ENCODE data around the gene RAB20. TPM values are rescaled to one million over a fixed set of nuclear protein-coding genes. Genes with fewer than 3 reads are reported as not detected.

Gene RAB20
- total and polyA plus RNA-seq, 2 of the 8 experiments (the other 6 are each of a cell fraction or from before 2014, with no cell fraction given), result 14.8 to 27.9 TPM

DNA sequence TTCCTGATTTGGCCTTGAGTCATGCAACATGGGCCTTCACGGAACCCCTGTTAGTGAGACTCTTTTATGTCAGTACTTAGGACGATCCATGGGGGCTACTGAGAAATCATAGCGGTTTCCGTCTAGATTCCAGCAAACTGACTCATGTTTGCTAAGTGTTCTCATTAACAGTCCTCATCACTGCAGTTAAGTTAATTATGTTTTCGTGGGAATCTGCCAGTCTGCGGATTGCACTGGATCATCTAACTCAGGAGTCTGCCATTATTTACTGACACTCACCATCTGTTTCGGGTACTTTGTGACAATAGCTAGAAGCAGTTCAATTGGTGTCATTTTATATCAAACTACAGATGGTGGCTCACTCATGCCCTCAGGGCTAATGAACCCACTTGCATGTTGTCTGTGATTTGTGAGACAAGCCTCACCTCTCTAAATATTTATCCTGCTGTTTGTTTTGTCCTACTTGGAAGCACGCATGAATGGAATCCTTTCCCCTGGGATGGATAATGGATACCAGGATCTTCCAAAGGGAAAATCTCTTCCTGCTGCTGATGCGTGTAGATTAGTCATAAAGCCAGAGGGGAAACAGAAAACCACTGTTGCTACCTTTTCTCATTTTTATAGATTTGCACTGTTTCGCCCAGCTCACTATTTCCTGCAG is 61.8 kb downstream of the RAB20 start:
- Histone ChIP-seq H3K18ac (ENCODE audit: extremely low read depth, low read length) (no peak overlapping the region), H2BK12ac (ENCODE audit: low read depth, low read length) (no peak overlapping the region), H3K27ac (ENCODE audit: low read depth, low read length) (no peak overlapping the region), H3K27me3 (replicated peaks in 1 of 4; ENCODE audit: control insufficient read depth in 3 of 4, extremely low read depth in 1 of 4, insufficient read depth in 3 of 4, low read length in 3 of 4) (no peaks in the 10 kb centered on the region; a peak in 1 of 7 replicates), H2BK20ac (ENCODE audit: low read length) (no peak overlapping the region), H3K9me3 (ENCODE audit: insufficient read depth in 2 of 2, low read depth in 1 of 2, low read length in 1 of 2) (peaks cover 3 to 10% of the 10 kb centered on the region in 2 experiments; a peak in 2 of 4 replicates), H3K36me3 (ENCODE audit: control insufficient read depth in 2 of 4, insufficient read depth in 4 of 4, low read length in 3 of 4) (peaks cover 5 to 70% (median 43%) of the 10 kb centered on the region in 4 experiments; a peak in 7 of 8 replicates), H2BK15ac (ENCODE audit: low read length) (no peak overlapping the region), H3K4ac (replicated peaks; ENCODE audit: insufficient read length, low read depth, low read length) (no peak overlapping the region), H4K8ac (ENCODE audit: extremely low read depth, insufficient read depth, low read length) (no peak overlapping the region), H3K14ac (ENCODE audit: insufficient read length) (no peak overlapping the region), H3K4me2 (ENCODE audit: insufficient read depth in 1 of 2, low read depth in 2 of 2, low read length in 2 of 2) (no peak overlapping the region), H3K9ac (replicated peaks in 1 of 4; ENCODE audit: extremely low read depth in 1 of 4, low read depth in 3 of 4, low read length in 3 of 4) (no peak overlapping the region), H2BK5ac (ENCODE audit: low read depth, low read length) (no peak overlapping the region), H4K5ac (ENCODE audit: insufficient read length, low read depth, low read length) (no peak overlapping the region), H3K4me3 (ENCODE audit: extremely low read depth in 1 of 4, insufficient read depth in 2 of 4, low read depth in 3 of 4, low read length in 4 of 4) (no peak overlapping the region), H3K4me1 (replicated peaks in 1 of 4; ENCODE audit: control insufficient read depth in 3 of 4, insufficient read depth in 4 of 4, low read length in 3 of 4) (no peaks in the 10 kb centered on the region), H4K20me1 (replicated peaks in 1 of 2; ENCODE audit: control insufficient read depth in 1 of 2, insufficient read depth in 2 of 2, low read length in 2 of 2) (no peaks in the 10 kb centered on the region), H3K79me1 (ENCODE audit: low read depth, low read length) (no peaks in the 10 kb centered on the region; the same call in 1 of the 2 replicates), H2AFZ (ENCODE audit: low read length) (no peak overlapping the region), H2AK5ac (ENCODE audit: low read depth, low read length) (no peak overlapping the region), H3K23me2 (ENCODE audit: low read depth, low read length) (no peaks in the 10 kb centered on the region), H3K79me2 (ENCODE audit: control insufficient read depth in 1 of 2, insufficient read depth in 2 of 2, low read length in 2 of 2) (no peaks in the 10 kb centered on the region), H3K23ac (ENCODE audit: insufficient read length) (no peak overlapping the region), H3K56ac (replicated peaks; ENCODE audit: insufficient read length, low read depth, low read length) (no peak overlapping the region), H4K91ac (replicated peaks; ENCODE audit: insufficient read length, low read length) (no peak overlapping the region), H2BK120ac (replicated peaks; ENCODE audit: low read depth, low read length) (no peak overlapping the region)
- ChIA-PET POLR2A (ENCODE audit: partially characterized antibody) (interaction anchor here (1.5 kb wide), 1 partner anchor 19 kb away, joined by 4 read pairs; no protein-coding TSS in a partner anchor), CTCF (ENCODE audit: partially characterized antibody) (interaction anchor here (0.8 to 1.6 kb wide), 4 partner anchors 11 to 44 kb away, joined by 3 to 7 read pairs (median 4); no protein-coding TSS in a partner anchor)
- FAIRE-seq (no peak), DNase-seq (ENCODE audit: low read depth in 1 of 2, low spot score in 2 of 2) (no peak)
- 86% methylated on average over 10 of the region's 10 CpGs; no CpG with 5 or more reads in 1 of the 2 experiments for WGBS, 2 experiments (ENCODE audit: extremely low coverage in 1 of 2, insufficient coverage in 1 of 2, insufficient read length in 1 of 2, insufficient replicate concordance in 2 of 2, low coverage in 1 of 2, low lambda C conversion rate in 2 of 2, missing lambda C conversion rate in 1 of 2)
- TF ChIP-seq NANOG (IDR thresholded peaks at IDR 0.05; ENCODE audit: insufficient read depth, low read depth, low read length, poor library complexity, severe bottlenecking), result no peak
- TF ChIP-seq TAF7 (optimal IDR thresholded peaks at IDR 0.05; ENCODE audit: borderline replicate concordance, low read depth, low read length), result no peak
- TF ChIP-seq EP300 (IDR thresholded peaks at IDR 0.05; ENCODE audit: borderline replicate concordance in 1 of 2, low read depth in 2 of 2, low read length in 2 of 2), result no peak
- no peak for TF ChIP-seq KDM1A (IDR thresholded peaks at IDR 0.05; ENCODE audit: borderline replicate concordance, low read length)
